Body of pancreas (tissue), 4 donors: ENCODE results near the gene PIK3AP1. TPM values are rescaled to one million over a fixed set of nuclear protein-coding genes. Genes with fewer than 3 reads are reported as not detected.

Experiments used
- ATAC-seq: fragments of 150-250 bp; one replicate; pipeline ENCODE4 v1.9.1; 2016
- DNase-seq, 4 donors: peaks; one replicate each; pipeline ENCODE4 v3.0.0-alpha.2; 2019
- H3K27ac ChIP-seq, 4 donors: fragments of 200-600 bp; sonication (generic); 1 replicate in 3 of 4; 2 replicates in 1 of 4; pipeline versions ENCODE4 v1.5.1 to v1.6.1; 2016 to 2019; ENCODE audit warnings: mild to moderate bottlenecking in 1 of 4, mixed read lengths in 1 of 4, moderate library complexity in 1 of 4
- H3K27me3 ChIP-seq, 2 donors: fragments of 200-600 bp; sonication (generic); one replicate each; pipeline ENCODE4 v1.6.0; 2016; ENCODE audit warnings: mild to moderate bottlenecking in 1 of 2
- H3K36me3 ChIP-seq, 2 donors: fragments of 200-600 bp; sonication (generic); replicated peaks in 1 of 2; 2 replicates each; pipeline ENCODE4 v1.5.1; 2016; ENCODE audit warnings: low read depth in 2 of 2; ENCODE audit not compliant: insufficient read depth in 1 of 2
- H3K4me1 ChIP-seq: fragments of 200-600 bp; sonication (generic); one replicate; pipeline ENCODE4 v1.6.0; 2016
- H3K4me3 ChIP-seq, 2 donors: fragments of 200-600 bp; sonication (generic); 1 replicate in 1 of 2; 2 replicates in 1 of 2; pipeline ENCODE4 v1.5.1; 2016 to 2019
- H3K9me3 ChIP-seq, 3 donors: fragments of 200-600 bp; sonication (generic); 1 replicate in 2 of 3; 2 replicates in 1 of 3; pipeline ENCODE4 v1.5.1; 2016
- CTCF ChIP-seq, 7 experiments: fragments of 450-650 bp in 4 of 7; fragments of 200-600 bp in 3 of 7; sonication (generic) in 3 of 7; IDR thresholded peaks; one replicate each; pipeline ENCODE4 v1.5.1; 2016 to 2019; ENCODE audit warnings: antibody characterized with exemption in 7 of 7
- POLR2A ChIP-seq, 3 donors: fragments of 450-650 bp; IDR thresholded peaks; one replicate each; pipeline ENCODE4 v1.6.1; 2016; ENCODE audit warnings: antibody characterized with exemption in 3 of 3, mild to moderate bottlenecking in 2 of 3
- WGBS, 2 donors: methylation state at CpG; one replicate each; pipeline ENCODE4 v1.1.5; 2017; 5-methylcytosine and 5-hydroxymethylcytosine counted together
- intact Hi-C: fragments of 100-400 bp; cut with DNase I; formaldehyde crosslinking; loops from one replicate; pipeline ENCODE4 v1.15.1; 2023
- total RNA-seq, 2 donors: library from RNA; depleted of rRNA; stranded (reverse); fragments of >200 nt; gene quantifications; one replicate each; pipeline ENCODE4 v1.1.0, GENCODE V29; 2016

Gene PIK3AP1
- total RNA-seq, 2 donors from 2014 or later = 28.0 to 37.2 TPM

- intact Hi-C loops = loop anchor here (5.0 kb wide), 1 partner anchor 76 kb away; no protein-coding TSS in a partner anchor
- ATAC-seq (no peak), DNase-seq (peak in 1 of 4 donors; percentile 13)
- no peaks in the 10 kb centered on the region for H3K36me3 ChIP-seq
- TF ChIP-seq CTCF (IDR thresholded peaks at IDR 0.05) (no peak), POLR2A (IDR thresholded peaks at IDR 0.05) (no peak)
- WGBS, 2 donors = 50 to 58% methylated on average over 12 of the region's 12 CpGs
- H3K27ac ChIP-seq = peak overlapping the region; percentile 25 to 80 (median 77)
- no peak overlapping the region for H3K4me3 ChIP-seq
- H3K9me3 ChIP-seq = no peaks in the 10 kb centered on the region
- peaks cover 63% of the 10 kb centered on the region for H3K4me1 ChIP-seq
- no peaks in the 10 kb centered on the region for H3K27me3 ChIP-seq
Observed at GRCh38 chr10:96718304-96718990, 1.9 kb downstream of the PIK3AP1 start.

GRCh38 chr10:96716390-96716789, 3.9 kb downstream of the PIK3AP1 start:
- Histone ChIP-seq H3K4me3 (no peak overlapping the region), H3K4me1 (peaks cover 61% of the 10 kb centered on the region), H3K9me3 (no peaks in the 10 kb centered on the region), H3K27ac (peak overlapping the region in 1 of 4 donors; percentile 74), H3K27me3 (no peaks in the 10 kb centered on the region), H3K36me3 (no peaks in the 10 kb centered on the region)
- TF ChIP-seq POLR2A (IDR thresholded peaks at IDR 0.05) = no peak
- no peak for TF ChIP-seq CTCF (IDR thresholded peaks at IDR 0.05)
- intact Hi-C loops = loop anchor here (5.0 kb wide), 1 partner anchor 74 kb away; no protein-coding TSS in a partner anchor
- no peak for DNase-seq
- WGBS, 2 donors = 64 to 93% methylated on average over 1 of the region's 1 CpG
- no peak for ATAC-seq

GRCh38 chr10:96714746-96715255, 5.5 kb downstream of the PIK3AP1 start:
- Histone ChIP-seq H3K4me3 (no peak overlapping the region), H3K27ac (peak overlapping the region in 1 of 4 donors; percentile 36), H3K4me1 (peaks cover 52% of the 10 kb centered on the region), H3K36me3 (no peaks in the 10 kb centered on the region), H3K27me3 (no peaks in the 10 kb centered on the region), H3K9me3 (no peaks in the 10 kb centered on the region)
- ATAC-seq (no peak), DNase-seq (no peak)
- intact Hi-C loops = loop anchor here (5.0 kb wide), 1 partner anchor 72 kb away; no protein-coding TSS in a partner anchor
- no peak for TF ChIP-seq CTCF (IDR thresholded peaks at IDR 0.05)
- TF ChIP-seq POLR2A (IDR thresholded peaks at IDR 0.05) = no peak
- WGBS, 2 donors = 29 to 52% methylated on average over 2 of the region's 2 CpGs

- Histone ChIP-seq H3K4me3 (no peak overlapping the region), H3K4me1 (peaks cover 47% of the 10 kb centered on the region), H3K9me3 (no peaks in the 10 kb centered on the region), H3K27me3 (no peaks in the 10 kb centered on the region), H3K27ac (peak overlapping the region in 1 of 4 donors; percentile 36), H3K36me3 (peaks cover 0 to 2% of the 10 kb centered on the region in 2 donors)
- intact Hi-C loops = no loop called here
- 61 to 72% methylated on average over 9 of the region's 9 CpGs for WGBS, 2 donors
- ATAC-seq (no peak), DNase-seq (no peak)
- no peak for TF ChIP-seq CTCF (IDR thresholded peaks at IDR 0.05)
Observed at GRCh38 chr10:96714031-96714590, 6.2 kb downstream of the PIK3AP1 start.
